Effector memory CD4-positive, alpha-beta T cell (primary cell): ENCODE results near the gene GCNA.
"Not testable (repeated sequence)": the region's sequence is repeated elsewhere in the genome, so short reads cannot be mapped to it uniquely, and the experiment has no call there.

ENCODE experiments used
- DNase-seq, 3 donors: peaks; one replicate each; pipeline ENCODE4 v3.0.0-alpha.2; 2020
- H3K27ac ChIP-seq: 2 replicates; pipeline ENCODE4 v1.7.0; 2013; ENCODE audit warnings: mild to moderate bottlenecking, low read length, moderate library complexity; ENCODE audit not compliant: insufficient read depth, poor library complexity, severe bottlenecking
- H3K27me3 ChIP-seq: replicated peaks from 2 replicates; pipeline ENCODE4 v1.7.0; 2013; ENCODE audit warnings: mild to moderate bottlenecking, low read length; ENCODE audit not compliant: insufficient read depth, control insufficient read depth, poor library complexity, severe bottlenecking
- H3K36me3 ChIP-seq: 2 replicates; pipeline ENCODE4 v1.7.0; 2013; ENCODE audit warnings: mild to moderate bottlenecking, low read length, moderate library complexity; ENCODE audit not compliant: control insufficient read depth, insufficient read depth
- H3K4me1 ChIP-seq: 2 replicates; pipeline ENCODE4 v1.7.0; 2013; ENCODE audit warnings: low read length, mild to moderate bottlenecking; ENCODE audit not compliant: control insufficient read depth, insufficient read depth, poor library complexity, severe bottlenecking
- H3K4me3 ChIP-seq: 2 replicates; pipeline ENCODE4 v1.7.0; 2013; ENCODE audit warnings: low read length, low read depth, mild to moderate bottlenecking; ENCODE audit not compliant: insufficient read depth, poor library complexity, severe bottlenecking
- H3K9me3 ChIP-seq: 2 replicates; pipeline ENCODE4 v1.7.0; 2013; ENCODE audit warnings: mild to moderate bottlenecking, low read length, moderate library complexity; ENCODE audit not compliant: control insufficient read depth

GCNA gene

DNA sequence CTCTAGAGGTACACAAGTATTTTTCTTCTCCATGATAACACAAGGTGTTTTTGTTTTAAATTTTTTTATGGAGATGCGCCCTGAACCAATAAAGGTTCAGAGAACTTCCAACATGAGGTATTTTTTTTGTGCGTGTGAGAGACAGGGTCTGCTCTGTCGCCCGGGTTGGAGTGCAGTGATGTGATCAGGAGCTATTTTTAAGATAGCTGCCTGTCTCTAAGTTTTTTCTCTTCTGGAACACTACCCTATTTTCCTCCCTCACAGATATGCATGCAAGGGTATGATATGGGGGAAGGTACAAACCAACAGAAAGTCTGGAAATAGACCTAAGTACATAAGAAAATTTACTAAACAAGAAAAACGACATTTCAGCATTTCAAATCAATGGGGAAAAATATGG lies 3.0 kb downstream of the GCNA start:
- Histone ChIP-seq H3K36me3 (no peaks in the 10 kb centered on the region), H3K27ac (no peak overlapping the region), H3K9me3 (no peaks in the 10 kb centered on the region), H3K4me1 (no peaks in the 10 kb centered on the region), H3K27me3 (no peaks in the 10 kb centered on the region), H3K4me3 (no peak overlapping the region)
- DNase-seq: no peak

DNA sequence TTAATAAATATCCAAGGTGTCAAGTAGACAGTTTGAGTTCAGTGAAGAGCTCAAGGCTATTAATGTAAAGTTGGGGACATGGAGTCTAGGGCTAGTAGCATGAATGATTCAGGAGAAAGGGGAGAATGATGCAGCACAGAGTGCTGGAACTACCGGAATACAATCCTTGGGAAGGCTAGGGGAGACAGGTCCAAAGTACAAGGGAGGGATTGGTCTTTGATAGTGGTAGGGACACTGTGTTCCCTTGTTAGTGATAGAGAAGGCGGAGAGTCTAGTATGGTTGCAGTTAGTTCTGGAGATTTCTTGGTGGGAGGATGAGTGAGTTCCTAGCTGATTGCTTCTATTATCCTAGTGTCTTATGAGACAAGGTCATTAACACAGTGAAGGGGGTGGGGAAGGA lies 8.7 kb downstream of the GCNA start:
- DNase-seq: no peak
- H3K4me1 ChIP-seq: no peaks in the 10 kb centered on the region
- no peaks in the 10 kb centered on the region for H3K27me3 ChIP-seq
- no peaks in the 10 kb centered on the region for H3K9me3 ChIP-seq
- no peak overlapping the region for H3K4me3 ChIP-seq
- H3K36me3 ChIP-seq: no peaks in the 10 kb centered on the region
- H3K27ac ChIP-seq: no peak overlapping the region

DNA sequence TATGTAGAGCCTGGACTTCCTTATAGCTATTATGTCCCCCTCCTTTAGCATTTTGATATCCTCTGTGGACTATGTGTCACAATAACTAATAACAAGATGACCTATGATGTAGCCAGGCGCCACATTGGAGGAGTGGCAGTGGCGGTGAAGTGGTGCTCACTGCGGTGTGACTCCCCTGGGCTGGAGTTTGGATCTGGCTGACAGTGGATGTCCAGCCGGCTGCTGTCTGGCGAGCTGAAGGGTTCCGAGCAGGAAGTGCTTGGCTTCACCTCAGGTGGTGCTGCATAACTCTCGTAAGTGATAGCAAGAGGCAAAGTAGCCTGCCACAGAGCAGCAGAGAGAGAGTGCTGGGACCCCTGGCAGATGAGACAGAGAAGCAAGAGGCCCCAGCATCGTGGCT lies 15.0 kb downstream of the GCNA start:
- H3K4me3 ChIP-seq, DNase-seq, H3K4me1 ChIP-seq, H3K9me3 ChIP-seq, H3K36me3 ChIP-seq, H3K27ac ChIP-seq, H3K27me3 ChIP-seq: not testable (repeated sequence)

DNA sequence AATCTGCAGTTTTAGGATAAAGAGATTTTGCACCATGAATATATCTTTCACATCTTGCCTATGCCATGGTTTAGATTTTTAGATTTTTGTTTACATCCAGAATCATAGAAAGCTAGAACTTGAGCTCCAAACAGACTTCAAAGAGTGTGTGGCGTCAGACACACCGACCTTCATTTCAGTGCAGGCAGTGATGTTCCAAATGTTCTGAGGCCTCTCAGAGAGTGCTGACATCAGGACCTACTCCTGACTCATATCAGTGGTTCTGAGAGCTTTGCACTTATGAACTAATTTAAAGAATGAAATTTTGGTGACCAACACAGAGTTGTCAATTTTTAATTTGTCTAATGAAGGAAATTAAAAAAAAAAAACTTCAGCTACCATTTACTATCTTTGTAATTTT lies 21.7 kb downstream of the GCNA start:
- Histone ChIP-seq H3K27me3 (no peaks in the 10 kb centered on the region), H3K4me3 (no peak overlapping the region), H3K27ac (no peak overlapping the region), H3K36me3 (peaks cover 14% of the 10 kb centered on the region), H3K9me3 (no peaks in the 10 kb centered on the region), H3K4me1 (no peaks in the 10 kb centered on the region)
- no peak for DNase-seq

DNA sequence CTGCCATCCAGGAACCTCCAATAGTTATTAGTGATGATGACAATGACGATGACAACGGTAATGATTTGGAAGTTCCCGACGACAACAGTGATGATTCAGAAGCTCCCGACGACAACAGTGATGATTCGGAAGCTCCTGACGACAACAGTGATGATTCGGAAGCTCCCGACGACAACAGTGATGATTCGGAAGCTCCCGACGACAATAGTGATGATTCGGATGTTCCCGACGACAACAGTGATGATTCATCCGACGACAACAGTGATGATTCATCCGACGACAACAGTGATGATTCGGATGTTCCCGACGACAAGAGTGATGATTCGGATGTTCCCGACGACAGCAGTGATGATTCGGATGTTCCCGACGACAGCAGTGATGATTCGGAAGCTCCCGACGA lies 25.4 kb downstream of the GCNA start:
- Histone ChIP-seq H3K4me1 (peaks cover 15% of the 10 kb centered on the region), H3K27ac (no peak overlapping the region), H3K9me3 (no peaks in the 10 kb centered on the region), H3K27me3 (no peaks in the 10 kb centered on the region), H3K36me3 (peaks cover 21% of the 10 kb centered on the region), H3K4me3 (no peak overlapping the region)
- no peak for DNase-seq

DNA sequence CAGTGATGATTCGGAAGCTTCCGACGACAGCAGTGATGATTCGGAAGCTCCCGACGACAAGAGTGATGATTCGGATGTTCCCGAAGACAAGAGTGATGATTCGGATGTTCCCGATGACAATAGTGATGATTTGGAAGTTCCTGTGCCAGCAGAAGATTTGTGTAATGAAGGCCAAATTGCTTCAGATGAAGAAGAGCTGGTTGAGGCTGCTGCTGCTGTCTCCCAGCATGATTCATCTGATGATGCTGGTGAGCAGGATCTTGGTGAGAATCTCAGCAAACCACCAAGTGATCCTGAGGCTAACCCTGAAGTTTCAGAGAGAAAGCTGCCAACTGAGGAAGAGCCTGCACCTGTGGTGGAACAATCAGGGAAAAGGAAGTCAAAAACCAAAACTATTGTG lies 25.9 kb downstream of the GCNA start:
- no peak for DNase-seq
- Histone ChIP-seq H3K36me3 (peaks cover 20% of the 10 kb centered on the region), H3K4me1 (peaks cover 21% of the 10 kb centered on the region), H3K9me3 (no peaks in the 10 kb centered on the region), H3K27ac (no peak overlapping the region), H3K27me3 (no peaks in the 10 kb centered on the region), H3K4me3 (no peak overlapping the region)

DNA sequence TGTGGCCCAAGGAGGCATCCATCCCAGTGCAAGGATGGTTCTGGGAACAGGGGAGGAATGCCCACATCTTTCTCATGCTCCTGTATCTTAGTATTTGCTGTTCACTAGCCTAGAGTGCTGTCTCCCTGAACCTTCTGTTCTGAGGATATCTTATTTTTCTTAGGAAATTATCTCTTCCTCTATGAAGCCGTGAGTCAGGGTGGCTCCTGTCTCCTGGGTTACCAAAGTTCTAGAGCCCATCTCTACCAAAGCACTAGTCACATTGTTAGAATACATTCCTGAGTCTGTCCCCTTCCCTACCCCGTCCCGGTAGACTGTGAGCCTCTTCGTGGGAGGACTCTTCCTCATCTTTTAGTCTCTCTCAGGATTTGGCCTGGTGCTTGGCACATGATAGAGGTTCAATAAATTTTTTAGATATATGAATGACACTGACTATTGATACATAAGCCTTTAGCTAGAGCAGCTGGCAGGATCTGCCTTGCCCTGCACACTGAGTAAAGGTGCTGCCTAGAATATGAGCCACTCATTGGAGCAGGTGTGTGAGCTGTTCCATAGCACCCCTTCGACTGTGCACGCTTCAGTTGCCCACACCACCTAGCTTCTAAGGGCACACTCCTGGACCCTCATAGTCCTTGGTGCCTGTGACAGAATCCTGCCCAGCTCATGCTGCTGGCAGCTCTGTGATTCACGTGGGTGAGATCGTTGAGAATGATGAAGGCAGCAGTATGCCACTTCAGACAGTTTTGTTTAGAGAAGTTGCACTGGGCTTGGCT lies 26.7 kb downstream of the GCNA start:
- Histone ChIP-seq H3K27me3 (no peaks in the 10 kb centered on the region), H3K27ac (no peak overlapping the region), H3K4me3 (no peak overlapping the region), H3K9me3 (no peaks in the 10 kb centered on the region), H3K36me3 (peaks cover 17% of the 10 kb centered on the region), H3K4me1 (peaks cover 23% of the 10 kb centered on the region)
- no peak for DNase-seq

DNA sequence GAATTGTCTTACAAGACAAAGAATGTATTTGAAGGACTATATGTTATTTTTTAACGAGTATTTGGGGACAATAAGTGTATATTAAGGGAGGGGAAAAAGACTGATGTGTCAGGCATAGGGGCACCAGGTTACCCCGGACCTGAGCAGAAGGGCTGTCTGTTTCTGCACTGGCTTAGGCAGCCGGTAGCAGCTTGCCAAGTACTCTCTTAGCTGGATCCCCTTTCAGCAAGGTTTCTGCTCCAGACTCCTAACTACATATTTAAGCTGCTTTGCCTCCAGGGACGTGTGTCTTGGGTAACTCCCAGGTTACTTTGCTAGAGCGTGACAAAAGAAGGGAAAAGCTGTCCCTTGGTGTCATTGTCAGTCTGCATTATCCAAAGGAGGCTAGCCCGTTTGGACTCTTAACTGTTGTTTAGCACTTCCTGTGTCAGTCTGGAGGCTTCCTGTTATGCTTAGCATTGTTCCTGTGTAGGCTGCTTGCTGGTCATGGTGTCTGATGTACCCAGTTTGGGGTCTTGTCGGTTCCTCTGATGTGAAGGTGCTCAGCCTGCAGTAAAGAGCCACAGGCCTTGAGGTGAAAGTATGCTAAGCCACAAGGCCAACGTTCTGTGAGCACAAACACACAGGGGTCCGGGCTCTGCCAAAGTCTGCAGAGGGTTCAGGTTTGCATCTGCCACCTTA lies 28.4 kb downstream of the GCNA start:
- no peaks in the 10 kb centered on the region for H3K9me3 ChIP-seq
- peaks cover 27% of the 10 kb centered on the region for H3K36me3 ChIP-seq
- no peak for DNase-seq
- H3K27ac ChIP-seq: peak overlapping the region; percentile 20
- H3K27me3 ChIP-seq: no peaks in the 10 kb centered on the region
- H3K4me3 ChIP-seq: no peak overlapping the region
- H3K4me1 ChIP-seq: peaks cover 23% of the 10 kb centered on the region

DNA sequence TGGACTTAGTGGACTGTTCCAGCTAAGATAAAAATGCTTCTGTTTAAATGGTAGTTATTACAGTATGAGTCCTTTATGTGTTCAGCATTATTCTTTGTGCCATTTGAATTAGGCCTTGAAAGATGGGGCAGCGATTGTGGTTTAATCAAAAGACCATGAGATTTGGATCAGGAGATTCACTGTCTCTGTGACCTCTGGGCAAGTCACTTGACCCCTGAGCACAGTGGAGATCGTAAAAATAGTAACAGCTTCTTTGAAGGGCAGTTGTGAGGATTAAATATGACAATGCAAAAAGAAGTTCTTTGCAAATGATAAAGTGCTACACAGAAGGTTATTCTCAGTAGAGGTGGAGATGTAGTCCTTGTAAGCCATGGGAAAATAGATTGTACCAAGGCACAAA lies 29.3 kb downstream of the GCNA start:
- Histone ChIP-seq H3K27ac (peak overlapping the region; percentile 20), H3K36me3 (peaks cover 30% of the 10 kb centered on the region), H3K9me3 (no peaks in the 10 kb centered on the region), H3K4me1 (peaks cover 23% of the 10 kb centered on the region), H3K4me3 (no peak overlapping the region), H3K27me3 (no peaks in the 10 kb centered on the region)
- no peak for DNase-seq

DNA sequence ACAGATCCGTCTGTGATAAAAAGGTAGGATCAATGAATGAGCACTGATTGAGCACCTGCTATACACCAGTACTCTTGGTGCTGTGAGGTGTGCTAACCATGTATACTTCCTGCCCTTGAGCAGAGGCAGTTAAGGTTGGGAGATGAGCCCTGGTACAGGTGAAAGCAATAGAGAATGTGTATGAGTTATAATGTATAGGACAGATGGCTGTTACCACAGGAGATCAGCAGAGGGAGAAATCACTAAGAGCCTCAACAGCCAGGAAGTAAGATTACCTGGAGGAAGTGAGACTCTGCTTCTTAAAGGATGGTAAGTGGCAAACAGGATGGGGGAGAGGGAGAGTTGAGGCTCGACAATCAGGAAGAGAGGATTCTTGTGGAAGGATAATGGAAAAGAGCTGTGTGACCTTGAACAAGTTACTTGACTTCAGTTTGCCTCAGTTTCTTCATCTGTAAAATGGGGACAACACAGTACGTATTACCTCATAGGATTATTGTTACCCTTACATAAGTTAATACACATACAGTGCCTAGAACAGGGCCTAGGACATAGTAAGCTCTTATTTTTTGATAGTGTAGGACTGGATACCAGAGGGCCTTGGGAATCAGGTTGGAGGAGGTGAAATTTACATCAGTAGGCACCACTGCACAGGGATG lies 31.0 kb downstream of the GCNA start:
- no peaks in the 10 kb centered on the region for H3K9me3 ChIP-seq
- H3K27me3 ChIP-seq: no peaks in the 10 kb centered on the region
- H3K27ac ChIP-seq: peak overlapping the region; percentile 27
- no peak for DNase-seq
- H3K4me1 ChIP-seq: peaks cover 23% of the 10 kb centered on the region
- peaks cover 30% of the 10 kb centered on the region for H3K36me3 ChIP-seq
- no peak overlapping the region for H3K4me3 ChIP-seq
